Activated CD8-positive, alpha-beta memory T cell treated with anti-CD3 and anti-CD28 coated beads for 4 hours (primary cell): ENCODE measurements around the gene RPS25.
"Not testable (repeated sequence)": the region's sequence is repeated elsewhere in the genome, so short reads cannot be mapped to it uniquely, and the experiment has no call there.

Experiments
- DNase-seq, 2 donors: peaks; one replicate each; pipeline ENCODE4 v3.0.0-alpha.2; 2020; ENCODE audit warnings: low read depth in 2 of 2

Gene RPS25

GRCh38 chr11:119016216-119017009 lies 1.7 kb downstream of the RPS25 start:
- no peak for DNase-seq

DNA sequence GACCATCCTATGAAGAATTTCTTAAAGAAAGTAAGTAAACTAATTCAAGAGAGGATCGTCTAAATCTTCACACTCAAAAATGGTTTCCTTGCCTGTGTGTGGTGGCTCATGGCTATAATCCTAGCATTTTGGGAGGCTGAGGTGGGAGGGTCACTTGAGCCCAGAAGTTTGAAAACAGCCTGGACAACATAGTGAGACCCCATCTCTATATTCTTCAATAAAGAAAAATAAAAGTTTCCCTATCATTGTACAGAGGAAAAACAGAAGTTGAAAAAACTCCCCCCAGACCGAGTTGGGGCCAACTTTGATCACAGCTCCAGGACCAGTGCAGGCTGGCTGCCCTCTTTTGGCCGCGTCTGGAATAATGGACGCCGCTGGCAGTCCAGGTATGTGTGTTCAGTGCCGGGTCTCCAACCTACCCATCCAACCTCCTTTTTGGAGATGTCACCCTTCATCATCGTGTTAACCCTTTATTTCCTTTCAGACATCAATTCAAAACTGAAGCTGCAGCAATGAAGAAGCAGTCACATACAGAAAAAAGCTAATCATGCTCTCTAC lies 3.0 kb downstream of the RPS25 start:
- DNase-seq: no peak

DNA sequence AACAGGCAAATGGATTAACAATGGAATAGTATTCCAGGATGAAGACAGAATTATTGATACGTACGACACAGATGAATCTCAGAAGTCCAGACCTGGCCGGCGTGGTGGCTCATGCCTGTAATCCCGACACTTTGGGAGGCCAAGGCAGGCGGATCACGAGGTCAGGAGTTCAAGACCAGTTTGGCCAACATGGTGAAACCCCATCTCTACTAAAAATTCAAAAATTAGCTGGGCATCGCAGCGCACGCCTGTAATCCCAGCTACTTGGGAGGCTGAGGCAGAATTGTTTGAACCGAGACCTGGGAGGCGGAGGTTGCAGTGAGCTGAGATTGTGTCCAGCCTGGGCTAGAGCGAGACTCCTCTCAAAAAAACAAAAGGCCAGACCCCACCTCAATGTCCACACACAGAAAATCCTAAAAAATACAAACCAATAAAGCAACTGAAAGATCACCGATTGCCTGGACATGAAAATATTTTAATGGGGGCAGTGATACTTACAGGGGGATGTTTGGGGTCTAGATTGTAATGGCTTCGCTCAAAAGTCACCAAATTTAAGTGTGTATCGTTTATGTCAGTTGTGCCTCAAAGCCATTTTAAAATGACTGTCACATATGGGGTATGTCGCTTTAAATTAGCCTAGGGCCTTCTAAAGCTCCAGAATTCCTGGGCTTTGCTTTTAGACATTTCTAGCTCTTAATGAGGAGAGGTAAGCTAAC lies 3.8 kb downstream of the RPS25 start:
- no peak for DNase-seq

DNA sequence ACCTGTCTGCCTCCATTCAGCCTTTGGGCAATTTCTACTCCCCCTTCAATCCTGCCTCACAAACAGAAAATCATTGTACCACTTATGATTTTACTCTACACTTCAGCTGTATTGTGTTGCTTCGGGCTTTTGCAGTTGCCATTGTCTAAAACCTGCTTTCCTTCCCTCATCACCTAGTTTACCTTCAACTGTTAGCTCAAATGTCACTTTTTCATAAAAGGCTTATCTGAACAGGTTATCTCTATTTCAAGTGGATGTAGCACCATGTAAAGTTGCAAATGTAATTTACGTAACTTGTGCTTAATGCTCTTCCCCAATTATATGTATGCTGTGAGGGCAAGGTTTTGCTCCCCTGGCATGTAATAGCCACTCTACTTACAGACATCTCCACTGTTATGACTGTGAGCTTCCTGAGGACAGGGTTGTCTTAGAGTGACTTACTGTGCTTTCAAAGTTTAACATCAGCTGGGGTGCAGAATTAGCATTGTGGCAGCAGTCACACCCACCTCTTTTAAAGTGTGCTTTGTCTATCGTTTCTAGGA lies 5.4 kb downstream of the RPS25 start:
- DNase-seq: no peak

DNA sequence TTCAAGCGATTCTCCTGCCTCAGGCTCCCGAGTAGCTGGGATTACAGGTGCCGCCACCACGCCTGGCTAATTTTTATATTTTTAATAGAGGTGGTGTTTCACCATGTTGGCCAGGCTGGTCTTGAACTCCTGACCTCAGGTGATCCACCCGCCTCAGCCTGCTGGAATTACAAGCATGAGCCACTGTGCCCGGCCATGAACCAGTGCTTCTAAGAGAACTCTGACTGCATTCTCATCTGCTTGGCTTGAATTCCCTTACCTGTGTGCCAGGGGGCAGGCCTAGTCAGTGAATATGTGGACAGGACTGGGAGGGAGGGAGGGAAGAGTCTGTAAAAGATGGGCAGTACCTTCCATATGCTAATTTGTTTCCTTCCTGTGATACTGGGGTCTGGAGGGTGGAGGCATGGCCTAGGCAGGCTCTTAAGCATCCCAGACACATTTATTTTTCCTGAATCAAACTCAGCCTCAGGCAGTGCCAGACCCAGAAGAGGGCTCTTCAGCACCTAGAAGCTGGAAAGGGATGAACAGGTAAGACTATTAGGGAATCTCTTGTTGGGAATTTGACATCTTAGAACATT lies 6.6 kb downstream of the RPS25 start:
- no peak for DNase-seq

GRCh38 chr11:119006656-119007055 lies 11.5 kb downstream of the RPS25 start:
- no peak for DNase-seq

DNA sequence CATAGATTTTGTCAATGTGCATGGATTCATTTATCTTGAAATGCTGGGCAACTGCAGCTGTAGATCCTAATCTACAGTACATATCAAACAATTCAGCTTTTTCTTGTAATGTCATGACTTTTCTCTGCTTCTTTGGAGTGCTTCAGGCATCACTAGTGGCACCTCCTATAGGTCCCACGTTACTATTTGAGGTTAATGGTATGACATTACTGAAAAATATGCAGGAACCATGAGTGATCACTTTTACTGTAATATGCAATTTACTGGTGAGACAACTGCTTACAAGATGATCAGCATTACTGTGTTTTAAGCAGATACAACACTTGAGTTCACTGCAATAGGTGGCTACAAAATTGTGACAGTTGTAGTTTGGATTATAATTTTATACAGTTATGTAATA lies 17.2 kb downstream of the RPS25 start:
- no peak for DNase-seq

DNA sequence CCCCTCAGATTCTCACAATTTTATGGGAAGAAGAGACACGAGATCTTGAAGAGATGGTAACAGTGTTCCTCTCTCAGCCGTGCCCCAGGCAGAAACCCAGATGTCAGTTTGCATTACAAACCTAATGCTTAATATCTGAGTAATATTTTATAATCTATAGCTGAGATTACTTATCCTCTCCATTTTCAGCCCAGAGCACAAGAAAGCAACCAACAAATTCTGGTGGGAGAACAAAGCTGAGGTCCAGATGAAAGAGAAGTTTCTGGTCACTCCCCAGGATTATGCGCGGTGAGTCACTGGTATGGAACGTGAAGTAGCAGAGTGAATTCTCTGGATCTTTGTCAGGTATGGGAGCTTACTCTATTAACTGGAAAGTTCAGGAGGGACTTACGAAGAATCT lies 19.3 kb downstream of the RPS25 start:
- DNase-seq: no peak

- DNase-seq: no peak
These were observed 19.8 kb downstream of the RPS25 start for GRCh38 chr11:118998388-118998717.

- DNase-seq: peak; percentile 89
These were observed 20.3 kb downstream of the RPS25 start, which contains the start of gene CENATAC for GRCh38 chr11:118997627-118998387. Gene CENATAC (plus strand): TSS chr11:118998138. CDS start chr11:118998198, 60 bp downstream.

GRCh38 chr11:118996926-118997626 lies 21.1 kb downstream of the RPS25 start:
- DNase-seq: no peak

DNA sequence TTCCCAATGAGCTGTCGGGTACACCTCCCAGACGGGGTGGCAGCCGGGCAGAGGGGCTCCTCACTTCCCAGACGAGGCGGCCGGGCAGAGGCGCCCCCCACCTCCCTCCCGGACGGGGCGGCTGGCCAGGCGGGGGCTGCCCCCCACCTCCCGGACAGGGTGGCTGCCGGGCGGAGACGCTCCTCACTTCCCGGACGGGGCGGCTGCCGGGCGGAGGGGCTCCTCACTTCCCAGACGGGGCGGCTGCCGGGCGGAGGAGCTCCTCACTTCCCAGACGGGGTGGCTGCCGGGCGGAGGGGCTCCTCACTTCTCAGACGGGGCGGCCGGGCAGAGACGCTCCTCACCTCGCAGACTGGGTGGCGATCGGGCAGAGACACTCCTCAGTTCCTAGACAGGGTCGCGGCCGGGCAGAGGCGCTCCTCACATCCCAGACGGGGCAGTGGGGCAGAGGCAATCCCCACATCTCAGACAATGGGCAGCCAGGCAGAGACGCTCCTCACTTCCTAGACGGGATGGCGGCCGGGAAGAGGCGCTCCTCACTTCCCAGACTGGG lies 26.6 kb downstream of the RPS25 start:
- not testable (repeated sequence) for DNase-seq

DNA sequence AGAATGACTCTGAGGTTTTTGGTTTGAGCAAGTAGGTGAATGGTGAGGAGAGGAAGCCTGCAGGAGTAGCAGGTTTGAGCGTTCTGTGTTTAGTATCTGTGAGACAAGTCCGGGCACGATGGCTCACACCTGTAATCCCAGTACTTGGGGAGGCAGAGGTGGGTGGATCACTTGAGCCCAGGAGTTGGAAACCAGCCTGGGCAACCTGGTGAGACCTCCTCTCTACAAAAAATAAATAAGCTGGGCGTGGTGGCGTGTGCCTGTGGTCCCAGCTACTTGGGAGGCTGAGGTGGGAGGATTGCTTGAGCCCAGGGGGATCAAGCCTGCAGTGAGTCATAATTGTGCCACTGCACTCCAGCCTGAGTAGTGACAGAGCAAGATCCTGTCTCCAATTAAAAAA lies 29.9 kb downstream of the RPS25 start:
- no peak for DNase-seq

GRCh38 chr11:118984825-118985224 lies 33.3 kb downstream of the RPS25 start:
- DNase-seq: no peak

- not testable (repeated sequence) for DNase-seq
These were observed 33.8 kb downstream of the RPS25 start for GRCh38 chr11:118984337-118984736.

DNA sequence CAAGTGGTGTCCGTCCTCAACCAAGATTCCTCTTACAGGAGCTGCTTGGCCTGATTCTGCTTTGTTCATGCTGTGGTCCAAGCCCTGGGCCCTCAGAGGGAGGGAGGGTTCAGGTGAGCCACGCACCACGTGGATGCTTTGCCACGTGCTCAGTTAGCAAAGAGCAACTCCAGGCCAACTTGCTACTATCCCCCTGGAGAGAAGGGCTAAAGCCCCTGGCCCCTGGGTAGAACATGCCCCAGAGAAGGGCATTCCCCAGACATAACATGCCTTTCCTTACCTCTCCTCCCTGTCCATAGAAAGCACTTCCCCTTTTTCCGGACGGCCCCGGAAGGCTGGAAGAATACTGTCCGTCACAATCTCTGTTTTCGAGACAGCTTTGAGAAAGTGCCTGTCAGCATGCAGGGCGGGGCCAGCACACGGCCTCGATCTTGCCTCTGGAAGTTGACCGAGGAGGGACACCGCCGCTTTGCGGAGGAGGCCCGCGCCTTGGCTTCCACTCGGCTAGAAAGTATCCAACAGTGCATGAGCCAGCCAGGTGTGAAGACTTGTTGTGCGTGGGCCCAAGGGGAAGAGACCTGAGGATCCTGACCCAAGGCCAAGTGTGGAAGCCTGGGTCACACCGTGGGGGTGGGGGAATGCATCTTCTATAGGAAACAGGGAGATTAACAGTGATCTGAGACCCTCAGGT lies 37.8 kb downstream of the RPS25 start:
- DNase-seq: no peak

GRCh38 chr11:118979434-118979833 lies 38.7 kb downstream of the RPS25 start:
- no peak for DNase-seq

DNA sequence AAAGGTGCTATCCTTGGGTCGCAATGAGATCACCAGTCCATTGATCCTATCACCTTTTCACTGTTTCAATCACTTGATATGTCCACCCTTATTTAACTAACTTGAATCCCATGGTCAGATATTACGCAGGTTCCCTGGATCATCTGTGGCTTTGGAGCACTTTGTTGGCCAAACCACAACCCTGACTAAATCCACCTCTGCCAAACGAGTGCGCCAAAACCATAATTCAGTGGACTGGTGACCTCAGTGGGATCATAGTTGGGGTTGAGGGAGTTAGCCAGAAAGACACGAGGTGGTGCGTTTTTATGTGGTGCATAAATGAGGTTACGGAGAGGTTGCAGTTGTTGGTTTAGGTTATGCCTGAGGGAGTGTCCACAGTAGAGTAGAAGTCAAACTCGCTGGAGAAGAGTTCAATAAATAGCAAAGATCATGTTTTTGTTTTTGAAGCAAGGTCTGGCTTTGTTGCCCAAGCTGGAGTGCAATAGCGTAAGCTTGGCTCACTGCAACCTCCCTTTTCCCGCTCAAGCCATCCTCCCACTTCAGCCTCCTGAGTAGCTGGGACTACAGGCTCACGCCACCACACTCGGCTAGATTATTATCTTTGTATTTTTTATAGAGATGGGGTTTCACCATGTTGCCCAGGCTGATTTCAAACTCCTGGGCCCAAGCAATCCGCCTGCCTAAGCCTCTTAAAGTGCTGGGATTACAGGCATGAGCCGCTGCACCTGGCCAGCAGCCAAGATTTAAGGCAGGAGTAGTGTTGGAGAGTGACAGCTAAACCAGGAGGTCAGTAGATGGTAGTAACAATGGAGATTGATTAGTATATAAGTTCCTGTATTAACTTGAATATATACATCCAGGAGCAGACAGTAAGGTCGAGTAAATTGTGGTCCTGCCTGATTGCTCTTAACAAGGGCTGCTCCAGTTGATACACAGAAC lies 42.1 kb downstream of the RPS25 start:
- DNase-seq: no peak

- DNase-seq: no peak
These were observed 44.2 kb downstream of the RPS25 start for GRCh38 chr11:118973985-118974384.
